Medulla oblongata (tissue), 1 donor: ENCODE data around the gene PCYT1A.

Experiments used
- DNase-seq: peaks from one replicate; pipeline ENCODE4 v3.0.0-alpha.2; 2015; ENCODE audit errors: extremely low spot score

PCYT1A gene

GRCh38 chr3:196236223-196236622 lies 51.3 kb downstream of the PCYT1A start:
- DNase-seq: peak; percentile 9

DNA sequence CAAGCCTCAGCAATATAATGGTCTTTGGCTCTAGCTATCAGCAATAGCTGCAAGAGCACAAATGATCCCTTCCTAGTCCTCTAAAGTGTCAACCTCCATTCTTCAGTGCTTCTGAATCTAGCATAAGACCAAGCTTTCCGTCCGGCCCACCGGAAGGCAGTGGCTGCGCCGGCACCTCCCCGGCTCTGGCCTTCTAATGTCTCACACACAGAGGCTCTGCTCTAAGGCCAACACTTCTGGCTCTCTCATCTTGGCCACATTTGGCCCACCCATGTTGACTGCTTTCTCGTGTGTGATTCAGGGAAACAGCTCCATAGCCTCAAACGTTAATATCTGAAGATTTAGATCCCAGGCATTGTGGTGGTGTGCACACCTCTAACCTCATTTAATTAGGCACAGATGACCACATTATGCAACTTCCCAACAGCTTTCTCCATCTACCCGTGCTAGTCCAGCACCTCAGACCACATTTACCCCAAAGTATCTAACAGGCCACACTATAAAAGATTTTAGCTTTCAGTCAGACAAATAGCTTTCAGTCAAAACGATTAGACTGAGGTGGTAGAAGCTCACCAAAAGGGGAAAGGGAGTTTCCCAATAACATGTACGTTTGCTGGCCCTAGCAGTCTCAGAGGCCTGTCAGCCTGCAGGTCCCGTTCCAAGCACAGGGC lies 51.9 kb downstream of the PCYT1A start:
- DNase-seq: no peak

- DNase-seq: no peak
Measured at GRCh38 chr3:196232882-196233251, 54.7 kb downstream of the PCYT1A start.

DNA sequence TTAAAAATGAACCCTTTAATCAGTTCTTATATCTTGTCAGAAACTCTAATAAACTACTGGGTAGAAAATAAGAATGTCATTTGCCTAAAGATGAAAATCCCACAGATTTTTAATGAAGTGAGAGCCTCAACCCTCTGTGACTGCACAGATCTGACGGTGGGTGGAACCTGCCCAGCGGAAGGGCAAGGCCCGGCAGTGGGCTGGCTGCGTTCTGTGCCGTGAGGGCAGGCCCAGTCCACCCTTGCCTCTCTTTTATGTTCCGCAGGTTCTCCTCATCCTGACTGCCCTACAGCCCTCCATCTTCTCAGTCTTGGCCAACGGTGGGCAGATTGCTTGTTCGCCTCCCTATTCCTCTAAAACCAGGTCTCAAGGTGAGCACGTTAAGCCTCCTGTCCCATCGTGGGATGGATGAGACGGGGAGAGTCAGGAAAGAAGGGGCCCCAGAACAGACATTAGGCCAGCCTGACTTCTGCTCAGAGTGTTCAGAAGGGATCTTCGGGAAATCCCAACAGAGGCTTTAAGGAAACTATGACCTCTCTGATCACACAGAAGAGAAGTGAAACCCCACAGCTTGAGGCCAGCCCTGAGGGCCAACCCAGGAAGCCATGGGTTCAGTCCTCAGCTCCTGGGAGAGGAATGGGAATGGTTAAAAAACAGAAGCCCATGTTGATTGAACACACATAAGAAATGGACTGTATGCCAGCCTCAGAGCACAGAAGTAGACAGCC lies 55.2 kb downstream of the PCYT1A start:
- peak; percentile 13 for DNase-seq

GRCh38 chr3:196227629-196228493 lies 59.7 kb downstream of the PCYT1A start:
- DNase-seq: no peak

- no peak for DNase-seq
Measured at GRCh38 chr3:196227121-196227561, 60.4 kb downstream of the PCYT1A start.

- DNase-seq: no peak
Measured at GRCh38 chr3:196225763-196226364, 61.7 kb downstream of the PCYT1A start.

DNA sequence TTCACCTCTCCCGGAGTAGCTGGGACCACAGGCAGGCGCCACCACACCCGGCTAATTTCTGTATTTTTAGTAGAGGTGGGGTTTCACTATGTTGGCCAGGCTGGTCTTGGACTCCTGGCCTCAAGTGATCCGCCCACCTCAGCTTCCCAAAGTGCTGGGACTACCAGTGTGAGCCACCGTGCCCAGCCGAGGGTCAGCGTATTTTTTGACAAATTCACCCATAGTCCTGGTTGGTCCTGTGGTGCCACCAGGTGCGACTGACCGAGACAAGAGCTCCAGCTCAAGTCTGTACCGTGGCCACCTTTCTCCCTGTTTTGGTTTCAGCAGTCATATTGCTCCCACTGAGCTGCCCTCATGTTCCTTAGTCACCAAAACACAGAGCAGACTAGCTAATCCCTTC lies 62.4 kb downstream of the PCYT1A start:
- no peak for DNase-seq

GRCh38 chr3:196222876-196223595 lies 64.5 kb downstream of the PCYT1A start:
- no peak for DNase-seq

GRCh38 chr3:196220991-196221390 lies 66.5 kb downstream of the PCYT1A start:
- DNase-seq: no peak

DNA sequence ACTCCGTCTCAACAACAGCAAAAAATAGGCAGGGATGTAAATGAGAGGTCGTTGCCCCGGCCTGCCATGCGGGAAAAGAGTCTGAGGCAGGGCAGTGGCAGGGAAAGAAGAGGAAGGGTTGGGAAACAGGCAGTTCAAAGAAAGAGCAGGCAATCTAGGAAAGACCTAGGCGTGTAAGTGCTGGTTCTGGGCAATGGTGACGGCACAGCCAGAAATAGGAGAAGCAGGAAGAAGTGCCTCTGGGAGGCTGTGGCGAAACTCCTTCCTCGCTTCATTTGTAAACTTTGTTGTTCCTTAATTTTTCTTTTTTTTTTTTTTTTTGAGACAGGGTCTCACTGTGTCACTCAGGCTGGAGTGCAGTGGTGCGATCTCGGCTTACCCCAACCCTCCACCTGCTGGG lies 66.9 kb downstream of the PCYT1A start:
- DNase-seq: peak; percentile 53

DNA sequence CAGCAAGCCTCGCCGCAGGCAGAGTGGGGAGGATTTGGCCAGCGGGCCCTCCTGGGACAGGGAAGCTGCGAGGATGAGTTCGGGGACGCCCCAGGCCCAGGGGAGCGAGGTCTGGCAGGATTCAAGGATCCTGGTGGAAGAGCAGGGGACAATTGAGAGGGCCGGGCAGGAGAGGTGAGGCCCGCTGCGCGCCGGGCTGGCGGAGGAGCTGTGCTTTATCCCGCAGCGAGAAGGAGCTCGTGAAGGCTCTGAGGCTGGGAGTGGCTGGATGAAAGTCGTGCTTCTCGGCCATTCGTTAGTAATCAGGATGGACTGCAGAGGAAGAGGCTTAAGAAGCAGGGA lies 67.6 kb downstream of the PCYT1A start:
- no peak for DNase-seq

DNA sequence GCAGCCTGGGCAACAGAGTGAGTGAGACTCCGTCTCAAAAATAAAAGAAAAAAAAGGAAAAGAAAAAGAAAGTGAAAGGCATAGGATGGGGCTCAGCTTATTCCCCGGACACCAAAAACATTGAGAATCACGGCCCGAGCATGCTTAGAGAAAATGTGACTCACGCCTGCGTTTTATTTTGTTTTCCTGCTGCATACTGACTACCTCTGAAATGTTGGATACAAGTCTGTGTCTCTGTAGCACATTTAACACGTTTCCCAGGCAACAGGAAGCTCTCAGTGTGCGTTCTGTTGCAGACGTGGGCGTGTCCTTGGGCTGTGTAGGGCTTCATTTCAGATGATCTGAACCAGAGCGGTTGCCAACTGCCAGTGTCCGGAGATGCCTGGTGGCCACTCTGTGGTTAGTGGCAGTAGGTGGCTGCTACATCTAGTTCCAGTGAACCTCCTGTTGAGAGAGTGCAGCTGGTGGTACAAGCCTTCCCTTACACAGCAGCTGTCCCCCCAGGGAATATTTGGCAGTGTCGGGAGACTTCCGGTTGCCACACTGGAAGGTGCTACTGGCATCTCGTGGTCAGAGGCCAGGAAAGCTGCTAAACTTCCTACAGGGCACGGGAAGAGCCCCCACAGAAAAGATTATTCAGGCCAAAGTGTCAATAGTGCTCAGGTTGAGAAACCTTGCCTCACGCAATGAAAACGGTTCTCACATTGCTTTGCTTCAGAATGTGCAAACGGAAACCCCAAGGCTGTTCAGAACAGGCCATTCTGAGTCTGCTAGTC lies 68.1 kb downstream of the PCYT1A start:
- peak; percentile 67 for DNase-seq

DNA sequence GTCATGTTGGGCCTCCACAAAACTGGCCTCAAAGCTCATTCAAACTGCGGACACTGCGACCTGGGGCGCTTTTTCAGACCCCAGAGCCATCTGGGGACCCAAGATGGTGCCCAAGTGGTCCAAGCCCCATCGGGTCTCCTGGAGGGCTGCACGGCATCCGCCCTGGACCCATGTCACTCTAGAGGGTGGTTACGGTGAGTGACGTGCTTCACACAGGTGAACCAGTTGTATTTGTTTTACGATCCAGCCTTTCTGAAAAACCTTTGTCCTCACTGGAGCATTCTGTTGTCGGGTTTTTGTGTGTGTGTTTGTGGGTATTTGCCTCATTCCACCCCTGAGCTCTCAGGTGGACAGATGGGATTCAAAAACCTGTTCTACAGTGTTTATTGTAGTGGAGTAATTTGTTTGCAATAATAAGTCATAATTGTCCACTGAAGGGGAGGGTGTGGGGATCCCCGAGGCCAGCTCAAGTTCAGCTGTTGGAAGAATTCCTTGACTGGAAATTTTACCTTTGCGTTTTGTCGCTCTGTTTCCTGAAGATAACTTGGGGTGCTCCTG lies 69.3 kb downstream of the PCYT1A start:
- DNase-seq: no peak

GRCh38 chr3:196217307-196218154 lies 70.0 kb downstream of the PCYT1A start:
- no peak for DNase-seq

GRCh38 chr3:196216681-196217211 lies 70.8 kb downstream of the PCYT1A start:
- DNase-seq: no peak

GRCh38 chr3:196216089-196216564 lies 71.4 kb downstream of the PCYT1A start, which contains the start of gene SLC51A:
Gene SLC51A, plus strand, starts transcription at chr3:196216534. Its CDS starts 179 bp downstream, at chr3:196216713.
- DNase-seq: no peak

DNA sequence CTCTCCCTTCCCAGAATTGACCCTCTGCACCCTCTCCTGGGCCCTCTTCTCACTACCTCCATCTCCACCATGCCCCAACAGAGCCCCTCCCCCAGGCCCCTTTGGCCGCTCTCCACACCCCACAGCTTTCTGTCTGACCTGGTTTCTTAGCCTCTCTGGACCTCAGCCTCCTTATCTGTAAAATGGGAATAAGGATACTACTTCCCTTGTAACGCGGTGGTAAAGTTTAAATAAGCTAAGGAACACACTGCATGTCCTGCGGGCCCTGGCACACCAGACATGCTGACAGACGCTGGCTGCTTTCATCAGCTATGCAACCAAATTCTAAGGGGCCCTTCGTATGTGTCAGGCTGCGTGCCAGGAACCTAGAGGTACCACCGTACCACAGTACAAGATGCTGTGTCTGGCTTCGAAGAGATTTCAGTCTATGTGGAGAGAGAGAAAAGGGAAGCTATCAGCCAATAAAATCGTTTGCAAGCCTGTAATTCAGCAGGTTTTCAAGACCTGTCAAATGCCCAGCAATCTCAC lies 72.0 kb downstream of the PCYT1A start:
- no peak for DNase-seq
